GM12873 (cell line): ENCODE data around the gene EP400.

ENCODE experiments used
- TF ChIP-seq, protein P1 (sequence below): IDR thresholded peaks from 2 replicates; pipeline ENCODE4 v1.5.1; 2012; ENCODE audit warnings: low read depth, mild to moderate bottlenecking, moderate library complexity, low read length, control low read depth; ENCODE audit not compliant: insufficient read depth; ENCODE audit errors: missing control alignments

EP400 gene

DNA sequence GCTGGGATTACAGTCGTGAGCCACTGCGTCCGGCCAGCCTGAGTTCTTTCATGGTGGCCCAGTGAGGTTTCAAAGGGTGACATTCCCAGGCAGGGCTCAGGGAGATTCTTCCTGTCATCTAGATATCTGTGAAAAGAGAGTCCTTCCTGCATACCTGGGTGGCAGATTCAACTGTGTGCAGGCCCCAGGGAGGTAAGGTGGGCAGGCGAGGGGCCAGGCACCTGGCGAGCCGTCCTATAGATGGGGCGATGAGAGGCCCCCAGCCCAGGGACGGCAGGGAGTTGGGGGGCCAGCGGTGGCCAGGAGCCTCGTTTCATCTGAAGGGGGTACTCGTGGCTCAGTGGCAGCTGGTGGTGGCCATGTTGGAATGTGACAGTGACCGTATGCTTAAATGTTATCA lies 7.1 kb upstream of the EP400 start:
- TF ChIP-seq, protein P1, sequence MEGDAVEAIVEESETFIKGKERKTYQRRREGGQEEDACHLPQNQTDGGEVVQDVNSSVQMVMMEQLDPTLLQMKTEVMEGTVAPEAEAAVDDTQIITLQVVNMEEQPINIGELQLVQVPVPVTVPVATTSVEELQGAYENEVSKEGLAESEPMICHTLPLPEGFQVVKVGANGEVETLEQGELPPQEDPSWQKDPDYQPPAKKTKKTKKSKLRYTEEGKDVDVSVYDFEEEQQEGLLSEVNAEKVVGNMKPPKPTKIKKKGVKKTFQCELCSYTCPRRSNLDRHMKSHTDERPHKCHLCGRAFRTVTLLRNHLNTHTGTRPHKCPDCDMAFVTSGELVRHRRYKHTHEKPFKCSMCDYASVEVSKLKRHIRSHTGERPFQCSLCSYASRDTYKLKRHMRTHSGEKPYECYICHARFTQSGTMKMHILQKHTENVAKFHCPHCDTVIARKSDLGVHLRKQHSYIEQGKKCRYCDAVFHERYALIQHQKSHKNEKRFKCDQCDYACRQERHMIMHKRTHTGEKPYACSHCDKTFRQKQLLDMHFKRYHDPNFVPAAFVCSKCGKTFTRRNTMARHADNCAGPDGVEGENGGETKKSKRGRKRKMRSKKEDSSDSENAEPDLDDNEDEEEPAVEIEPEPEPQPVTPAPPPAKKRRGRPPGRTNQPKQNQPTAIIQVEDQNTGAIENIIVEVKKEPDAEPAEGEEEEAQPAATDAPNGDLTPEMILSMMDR: no peak

DNA sequence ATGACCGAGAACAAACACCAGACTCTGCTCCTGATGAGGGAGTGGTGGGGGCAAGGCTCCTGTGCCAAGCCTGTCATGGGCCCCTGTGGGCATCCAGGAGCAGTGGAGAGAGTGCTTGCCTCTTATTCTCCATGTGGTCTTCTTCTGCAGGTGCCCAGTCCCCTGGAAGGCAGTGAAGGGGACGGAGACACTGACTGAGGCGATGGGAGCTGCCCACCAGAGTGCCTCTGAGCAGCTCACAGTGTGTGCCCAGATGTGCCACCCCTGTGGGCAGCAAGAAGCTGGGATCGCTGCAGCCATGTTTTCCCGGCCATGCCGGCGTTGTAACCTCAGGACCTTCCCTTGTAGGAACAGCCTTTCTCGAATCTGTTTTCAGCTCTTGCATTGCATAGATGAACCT lies 6.4 kb upstream of the EP400 start:
- TF ChIP-seq, protein P1: no peak

- TF ChIP-seq, protein P1: no peak
Measured at GRCh38 chr12:131943876-131944275, 5.9 kb upstream of the EP400 start.

DNA sequence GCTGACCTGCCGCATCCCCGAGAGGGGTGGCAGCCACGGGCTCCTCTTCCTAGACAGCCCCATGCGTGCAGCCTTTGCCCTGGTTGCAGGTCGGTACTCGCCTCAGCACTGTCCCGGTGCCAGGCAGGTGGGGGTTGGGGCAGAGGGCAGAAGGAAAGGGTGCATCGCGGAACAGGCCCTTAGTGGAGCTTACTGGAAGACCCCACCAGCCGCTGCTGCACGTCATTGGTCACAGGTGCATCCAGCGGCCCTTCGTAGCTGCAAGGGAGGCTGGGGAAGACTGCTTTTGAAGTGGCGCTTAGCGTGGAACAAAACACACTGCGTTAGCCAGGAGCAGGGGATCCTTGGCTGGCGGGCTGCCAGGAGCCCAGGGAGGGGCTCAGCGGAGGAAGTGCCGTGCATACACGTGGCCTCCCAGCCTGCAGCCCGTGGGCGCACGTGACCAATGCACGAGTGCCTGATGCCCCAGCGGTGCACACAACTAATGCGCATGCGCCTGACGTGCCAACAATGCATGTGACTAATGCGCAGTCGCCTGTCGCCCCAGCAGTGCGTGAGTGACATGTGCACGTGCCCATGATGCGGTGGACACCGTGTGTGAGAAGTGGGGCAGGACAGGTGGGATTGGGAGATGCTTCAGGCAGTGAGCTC lies 5.0 kb upstream of the EP400 start:
- TF ChIP-seq, protein P1: no peak

DNA sequence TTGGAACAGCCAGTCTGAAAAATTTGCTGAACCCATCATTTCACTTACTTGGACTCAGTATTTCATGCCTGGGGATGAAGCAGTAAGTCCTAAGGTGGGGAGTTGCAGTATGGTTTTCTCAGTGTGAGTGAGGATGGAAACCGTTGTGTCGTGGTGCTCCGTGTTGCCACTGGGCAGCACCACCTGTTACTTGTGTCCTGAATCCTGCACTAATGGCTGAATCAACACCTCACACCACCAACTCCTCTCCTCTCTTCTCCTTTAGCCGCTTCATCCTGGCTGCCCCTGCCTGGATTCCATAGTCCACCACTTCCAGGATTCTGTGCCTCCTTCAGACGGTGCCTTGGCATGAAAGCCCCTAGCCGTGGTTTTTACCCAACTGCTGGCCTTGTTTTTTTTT lies 3.0 kb upstream of the EP400 start:
- TF ChIP-seq, protein P1: no peak

DNA sequence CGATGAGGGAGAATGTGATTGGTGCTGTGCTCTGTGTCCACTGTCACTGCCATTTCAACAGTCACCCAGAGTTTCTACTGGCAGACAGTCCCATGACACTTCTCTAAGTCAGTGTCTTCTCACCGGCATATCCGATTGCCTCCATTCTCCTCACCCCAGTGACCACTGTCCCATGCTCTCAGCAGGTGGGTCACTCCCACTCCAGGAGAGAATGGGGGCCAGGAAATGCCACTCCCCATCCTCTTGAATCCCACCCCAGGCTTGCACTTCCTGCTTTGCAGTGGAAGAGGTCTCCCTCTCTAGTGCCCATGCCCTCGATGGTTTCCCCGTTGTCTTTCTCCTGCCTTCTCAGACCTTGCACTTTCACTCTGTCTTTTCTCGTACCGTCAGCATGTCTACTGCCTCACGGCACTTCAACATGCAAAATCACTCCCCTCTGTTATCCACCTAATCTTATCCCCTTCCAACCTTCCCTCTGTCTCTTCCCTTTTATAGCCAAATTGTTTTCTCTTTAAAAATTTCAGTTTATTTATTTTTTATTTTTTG lies 2.2 kb upstream of the EP400 start:
- TF ChIP-seq, protein P1: no peak

- TF ChIP-seq, protein P1: no peak
Measured at GRCh38 chr12:131948166-131948712, 1.5 kb upstream of the EP400 start.
